HL-60/S4 treated with phorbol 12-myristate 13-acetate at 8.2 ng/mL for 4 days and 3 days (cell line): Measurements from ENCODE around the gene DEK.
"Not testable (repeated sequence)": the region's sequence is repeated elsewhere in the genome, so short reads cannot be mapped to it uniquely, and the experiment has no call there.

ENCODE experiments used
- in situ Hi-C: fragments of 300-500 bp; cut with MboI; formaldehyde crosslinking; loops from 2 replicates; pipeline ENCODE4 v1.15.0; 2022; ENCODE audit warnings: low sequenced_read_pairs

DEK gene

GRCh38 chr6:18264219-18264922 is at the start of gene DEK:
TSS of gene DEK (minus strand) at chr6:18264530. CDS start at chr6:18263987, 543 bp downstream.
- in situ Hi-C loops: loop anchor here (25.0 kb wide), 1 partner anchor 102 kb away; the partner anchor contains the start of genes KDM1B and TPMT

- in situ Hi-C loops: no loop called here
These were observed 48.0 kb upstream of the DEK start for GRCh38 chr6:18312368-18312767.

GRCh38 chr6:18310010-18310409 is 45.7 kb upstream of the DEK start:
- in situ Hi-C loops: not testable (repeated sequence)

GRCh38 chr6:18309046-18309445 is 44.7 kb upstream of the DEK start:
- in situ Hi-C loops: no loop called here

- in situ Hi-C loops: no loop called here
These were observed 43.9 kb upstream of the DEK start for GRCh38 chr6:18308070-18308735.

GRCh38 chr6:18306977-18307376 is 42.6 kb upstream of the DEK start:
- in situ Hi-C loops: no loop called here

GRCh38 chr6:18302561-18303439 is 38.5 kb upstream of the DEK start:
- in situ Hi-C loops: no loop called here

- in situ Hi-C loops: no loop called here
These were observed 29.0 kb upstream of the DEK start for GRCh38 chr6:18293076-18293904.

GRCh38 chr6:18289283-18289682 is 25.0 kb upstream of the DEK start:
- in situ Hi-C loops: no loop called here

- in situ Hi-C loops: no loop called here
These were observed 19.9 kb upstream of the DEK start for GRCh38 chr6:18284261-18284660.

- in situ Hi-C loops: no loop called here
These were observed 17.2 kb upstream of the DEK start for GRCh38 chr6:18281564-18281963.

GRCh38 chr6:18280084-18280483 is 15.8 kb upstream of the DEK start:
- in situ Hi-C loops: no loop called here

GRCh38 chr6:18279422-18279821 is 15.1 kb upstream of the DEK start:
- in situ Hi-C loops: no loop called here

- in situ Hi-C loops: no loop called here
These were observed 13.1 kb upstream of the DEK start for GRCh38 chr6:18277237-18278006.

- in situ Hi-C loops: no loop called here
These were observed 12.4 kb upstream of the DEK start for GRCh38 chr6:18276610-18277236.

GRCh38 chr6:18270216-18270615 is 5.9 kb upstream of the DEK start:
- in situ Hi-C loops: loop anchor here (25.0 kb wide), 1 partner anchor 108 kb away; the partner anchor contains the start of genes KDM1B and TPMT

GRCh38 chr6:18269717-18270116 is 5.4 kb upstream of the DEK start:
- in situ Hi-C loops: loop anchor here (25.0 kb wide), 1 partner anchor 107 kb away; the partner anchor contains the start of genes KDM1B and TPMT

- in situ Hi-C loops: loop anchor here (25.0 kb wide), 1 partner anchor 107 kb away; the partner anchor contains the start of genes KDM1B and TPMT
These were observed 4.9 kb upstream of the DEK start for GRCh38 chr6:18269253-18269652.

- in situ Hi-C loops: loop anchor here (25.0 kb wide), 1 partner anchor 106 kb away; the partner anchor contains the start of genes KDM1B and TPMT
These were observed 3.7 kb upstream of the DEK start for GRCh38 chr6:18268066-18268465.
